Rectal smooth muscle tissue (tissue), 1 donor: ENCODE results near the gene APOL6.
"Not testable (repeated sequence)": the region's sequence is repeated elsewhere in the genome, so short reads cannot be mapped to it uniquely, and the experiment has no call there.

Experiments
- H3K27ac ChIP-seq: one replicate; pipeline ENCODE4 v1.7.0; 2013; ENCODE audit warnings: low read depth, low read length, inconsistent platforms
- H3K27me3 ChIP-seq: one replicate; pipeline ENCODE4 v1.7.0; 2013; ENCODE audit warnings: low read length; ENCODE audit not compliant: control insufficient read depth, insufficient read depth
- H3K36me3 ChIP-seq: one replicate; pipeline ENCODE4 v1.7.0; 2013; ENCODE audit warnings: low read length; ENCODE audit not compliant: control insufficient read depth, insufficient read depth
- H3K4me1 ChIP-seq: one replicate; pipeline ENCODE4 v1.7.0; 2013; ENCODE audit warnings: low read length; ENCODE audit not compliant: control insufficient read depth, insufficient read depth
- H3K4me3 ChIP-seq: one replicate; pipeline ENCODE4 v1.7.0; 2013; ENCODE audit warnings: low read length
- H3K9ac ChIP-seq: one replicate; pipeline ENCODE4 v1.7.0; 2013; ENCODE audit warnings: low read length

Gene APOL6

DNA sequence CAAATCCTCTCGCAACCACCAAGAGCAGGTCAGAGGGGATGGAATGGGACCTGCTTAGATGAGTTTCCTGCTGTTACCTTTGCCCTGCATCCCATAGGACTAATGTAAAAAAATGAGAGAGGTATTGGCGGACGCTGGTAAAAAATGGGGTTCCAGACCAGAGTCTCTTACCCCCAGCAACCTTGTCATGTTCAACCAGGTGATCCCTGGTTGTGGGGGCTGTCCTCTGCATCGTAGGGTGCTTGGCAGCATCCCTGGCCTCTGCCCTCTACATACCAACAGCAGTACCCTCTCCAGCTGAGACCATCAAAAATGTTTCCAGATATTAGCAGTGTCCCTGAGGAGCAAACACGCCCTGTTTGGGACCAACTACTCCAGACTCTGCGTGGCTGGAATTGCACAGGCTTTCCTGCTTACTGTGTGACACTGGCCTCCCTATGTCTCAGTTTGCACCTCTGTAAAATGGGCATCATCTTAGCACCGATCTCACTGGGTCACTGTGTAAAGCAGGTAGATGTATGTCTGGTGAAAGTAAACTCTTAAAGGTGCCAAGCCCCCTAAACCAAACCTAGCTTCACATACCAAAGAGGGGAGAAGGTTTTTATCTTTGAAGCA lies 1.5 kb downstream of the APOL6 start:
- Histone ChIP-seq H3K4me3 (peak overlapping the region; percentile 83), H3K27me3 (no peaks in the 10 kb centered on the region), H3K4me1 (peaks cover 2% of the 10 kb centered on the region), H3K9ac (no peak overlapping the region), H3K36me3 (no peaks in the 10 kb centered on the region), H3K27ac (no peak overlapping the region)

DNA sequence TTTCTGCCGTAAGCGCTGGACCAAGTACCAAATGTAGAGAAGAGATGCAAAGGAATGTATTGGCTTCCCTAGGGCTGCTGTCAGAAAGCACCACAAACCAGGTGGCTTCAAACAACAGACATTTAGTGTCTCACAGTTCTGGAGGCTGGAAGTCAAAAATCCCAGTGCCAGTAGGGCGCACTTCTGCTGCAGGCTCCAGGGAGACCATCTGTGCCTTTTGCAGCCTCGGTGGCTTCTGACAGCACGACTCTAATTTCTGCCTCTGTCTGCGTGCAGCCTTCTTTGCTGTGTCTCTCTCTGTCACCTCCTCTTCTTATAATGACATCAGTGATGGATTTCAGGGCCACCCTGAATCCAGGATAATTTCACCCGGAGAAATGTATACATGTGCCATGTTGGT lies 2.8 kb downstream of the APOL6 start:
- H3K4me3 ChIP-seq: no peak overlapping the region
- H3K4me1 ChIP-seq: peaks cover 2% of the 10 kb centered on the region
- no peaks in the 10 kb centered on the region for H3K36me3 ChIP-seq
- H3K9ac ChIP-seq: no peak overlapping the region
- no peak overlapping the region for H3K27ac ChIP-seq
- H3K27me3 ChIP-seq: no peaks in the 10 kb centered on the region

DNA sequence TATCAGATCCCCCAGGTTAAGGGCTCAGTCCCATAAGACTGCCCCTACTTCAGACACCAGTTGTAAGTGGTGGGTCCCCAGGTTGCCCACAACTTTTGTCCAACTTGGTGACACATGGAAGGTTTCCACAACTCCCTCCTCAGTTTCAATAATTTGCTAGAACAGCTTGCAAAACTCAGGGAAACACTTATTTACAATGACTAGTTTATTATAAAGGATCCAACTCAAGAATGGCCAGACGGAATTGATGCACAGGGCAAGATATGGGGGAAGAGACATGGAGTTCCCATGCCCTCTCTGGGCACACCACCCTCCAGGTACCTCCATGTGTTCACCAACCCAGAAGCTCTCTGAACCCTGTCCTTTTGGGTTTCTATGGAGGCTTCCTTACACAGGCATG lies 5.6 kb downstream of the APOL6 start:
- Histone ChIP-seq H3K27me3 (no peaks in the 10 kb centered on the region), H3K36me3 (peaks cover 21% of the 10 kb centered on the region), H3K4me1 (no peaks in the 10 kb centered on the region), H3K27ac (no peak overlapping the region), H3K4me3 (no peak overlapping the region), H3K9ac (no peak overlapping the region)

DNA sequence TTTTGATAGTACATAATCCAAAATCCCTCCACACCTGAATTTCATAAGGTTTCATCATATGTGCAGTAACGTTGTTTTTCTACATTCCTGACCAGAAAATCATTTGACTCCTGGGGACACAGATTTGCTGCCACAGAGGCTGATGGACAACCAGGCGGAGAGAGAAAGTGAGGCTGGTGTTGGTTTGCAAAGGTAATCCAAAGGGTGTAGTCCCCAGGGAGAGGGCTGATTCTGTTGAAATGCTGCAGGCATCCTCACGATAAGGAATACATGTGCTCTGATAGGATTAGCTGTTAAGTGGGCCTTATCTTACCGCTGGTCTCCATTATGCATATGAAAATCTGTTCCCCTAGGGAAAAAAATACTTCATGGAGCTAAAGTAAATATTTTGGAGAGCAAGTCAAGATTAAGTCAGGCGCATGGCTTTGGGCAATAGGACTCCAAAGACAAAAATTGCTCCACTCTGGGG lies 8.1 kb downstream of the APOL6 start:
- Histone ChIP-seq H3K27me3 (no peaks in the 10 kb centered on the region), H3K36me3 (peaks cover 29% of the 10 kb centered on the region), H3K4me1 (no peaks in the 10 kb centered on the region), H3K9ac (no peak overlapping the region), H3K4me3 (no peak overlapping the region), H3K27ac (no peak overlapping the region)

DNA sequence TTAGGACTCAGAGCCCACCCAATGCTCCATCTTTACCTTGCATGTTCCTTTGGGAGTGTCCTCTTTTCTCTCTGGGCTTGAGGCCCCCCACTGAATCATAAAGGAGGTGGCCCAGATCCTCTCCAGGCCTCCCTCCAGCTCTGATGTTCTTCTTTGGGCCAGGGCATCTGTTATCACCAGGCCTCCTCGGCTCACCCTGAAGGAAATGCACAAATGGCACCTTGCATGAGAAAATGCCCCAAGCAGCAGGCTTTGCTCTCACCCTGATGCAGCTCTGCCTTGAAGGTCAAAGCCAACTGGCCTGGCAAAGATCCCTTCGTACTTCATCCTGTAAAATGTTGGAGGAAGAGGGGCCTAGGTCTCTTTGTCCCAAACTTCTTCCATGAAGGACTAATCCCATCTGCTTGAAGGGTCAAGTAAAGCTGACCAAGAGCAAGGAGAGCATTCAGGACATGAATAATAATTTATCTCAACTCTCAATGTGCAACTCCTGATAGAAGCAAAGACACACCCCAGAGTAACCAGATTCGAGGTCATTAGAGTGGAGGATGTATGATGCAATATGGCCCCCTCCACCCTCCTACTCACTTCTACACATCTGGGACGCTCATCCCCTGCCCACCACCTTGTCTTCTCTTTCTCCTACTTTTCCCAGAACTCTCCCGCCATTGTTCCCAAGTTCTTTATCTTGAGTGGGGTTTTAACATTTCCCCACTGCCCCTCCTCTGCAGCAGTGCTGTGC lies 9.5 kb downstream of the APOL6 start:
- H3K4me1 ChIP-seq: no peaks in the 10 kb centered on the region
- peaks cover 29% of the 10 kb centered on the region for H3K36me3 ChIP-seq
- H3K4me3 ChIP-seq: no peak overlapping the region
- H3K27ac ChIP-seq: no peak overlapping the region
- H3K9ac ChIP-seq: no peak overlapping the region
- no peaks in the 10 kb centered on the region for H3K27me3 ChIP-seq

DNA sequence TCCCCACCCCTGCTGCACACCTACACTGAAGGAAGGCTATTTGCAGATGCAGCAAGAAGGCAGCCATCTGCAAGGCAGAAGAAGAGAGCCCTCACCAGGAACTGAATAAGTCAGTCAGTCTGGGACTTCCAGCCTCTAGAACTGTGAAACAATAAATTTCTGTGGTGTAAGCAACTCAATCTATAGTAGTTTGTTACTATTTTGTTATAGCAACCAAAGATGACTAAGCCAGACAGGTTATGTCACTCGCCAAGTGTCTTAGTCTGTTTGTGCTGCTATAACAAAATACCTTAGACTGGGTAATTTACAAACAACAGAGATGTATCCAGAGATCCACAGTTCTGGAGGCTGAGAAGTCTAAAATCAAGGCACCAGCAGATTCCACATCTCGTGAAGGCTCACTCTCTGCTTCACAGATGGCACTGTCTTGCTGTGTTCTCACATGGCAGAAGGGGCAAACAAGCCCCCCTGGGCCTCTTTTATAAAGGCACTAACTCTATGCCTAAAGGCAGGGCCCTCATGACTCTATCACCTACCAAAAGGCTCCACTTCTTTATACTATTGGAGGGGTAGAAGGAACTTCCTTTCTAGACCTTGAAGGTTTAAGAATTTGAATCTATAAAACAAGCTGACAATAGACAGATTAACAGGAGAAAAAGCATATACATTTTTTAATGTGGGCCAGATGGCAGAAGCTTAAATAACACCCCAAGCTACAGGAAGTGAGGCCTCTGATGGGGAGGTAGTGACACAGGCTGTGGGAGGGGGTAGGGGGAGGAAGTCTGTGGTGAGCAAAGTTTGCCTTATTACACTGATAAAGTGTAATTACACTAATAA lies 12.3 kb downstream of the APOL6 start:
- H3K9ac ChIP-seq: no peak overlapping the region
- H3K27me3 ChIP-seq: no peaks in the 10 kb centered on the region
- H3K4me1 ChIP-seq: no peaks in the 10 kb centered on the region

DNA sequence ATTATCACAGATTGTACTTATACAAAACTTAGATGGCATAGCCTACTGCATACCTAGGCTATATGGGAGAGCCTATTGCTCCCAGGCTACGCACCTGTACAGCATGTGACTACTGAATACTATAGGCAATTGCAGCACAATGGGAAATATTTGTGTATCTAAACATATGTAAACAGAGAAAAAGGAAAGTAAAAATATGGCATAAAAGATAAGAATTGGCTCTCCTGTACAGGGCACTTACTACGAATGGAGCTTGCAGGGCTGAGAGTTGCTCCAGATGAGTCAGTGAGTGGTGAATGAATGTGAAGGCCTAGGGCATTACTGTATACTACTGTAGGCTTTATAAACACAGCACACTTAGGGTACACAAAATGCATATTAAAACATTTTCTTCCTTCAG lies 13.2 kb downstream of the APOL6 start:
- H3K9ac ChIP-seq: no peak overlapping the region
- no peaks in the 10 kb centered on the region for H3K4me1 ChIP-seq
- no peaks in the 10 kb centered on the region for H3K27me3 ChIP-seq
- no peak overlapping the region for H3K4me3 ChIP-seq
- no peak overlapping the region for H3K27ac ChIP-seq
- H3K36me3 ChIP-seq: peaks cover 26% of the 10 kb centered on the region

More for the DNA sequence above, 12.3 kb downstream of the APOL6 start:
- H3K4me3 ChIP-seq: no peak overlapping the region
- peaks cover 29% of the 10 kb centered on the region for H3K36me3 ChIP-seq
- no peak overlapping the region for H3K27ac ChIP-seq

DNA sequence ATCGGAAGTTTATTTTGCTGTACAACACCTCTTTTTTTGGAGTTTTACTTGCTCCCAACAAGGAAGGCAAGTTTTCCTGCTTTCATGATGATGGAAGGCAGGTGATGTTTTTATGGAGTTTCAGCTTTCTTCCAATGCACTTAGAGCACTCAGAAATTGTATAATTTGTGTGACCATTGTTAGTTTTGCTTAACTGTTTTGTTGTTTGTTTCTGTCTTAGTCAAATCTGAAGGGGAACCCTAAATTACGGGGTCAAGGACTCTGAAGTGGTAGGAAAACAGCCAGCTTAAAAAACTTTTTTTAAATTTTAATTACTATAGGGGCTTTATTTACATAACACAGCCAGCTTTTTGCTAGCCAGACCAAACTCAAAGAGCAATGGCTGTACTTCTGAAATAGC lies 14.7 kb downstream of the APOL6 start:
- no peak overlapping the region for H3K4me3 ChIP-seq

DNA sequence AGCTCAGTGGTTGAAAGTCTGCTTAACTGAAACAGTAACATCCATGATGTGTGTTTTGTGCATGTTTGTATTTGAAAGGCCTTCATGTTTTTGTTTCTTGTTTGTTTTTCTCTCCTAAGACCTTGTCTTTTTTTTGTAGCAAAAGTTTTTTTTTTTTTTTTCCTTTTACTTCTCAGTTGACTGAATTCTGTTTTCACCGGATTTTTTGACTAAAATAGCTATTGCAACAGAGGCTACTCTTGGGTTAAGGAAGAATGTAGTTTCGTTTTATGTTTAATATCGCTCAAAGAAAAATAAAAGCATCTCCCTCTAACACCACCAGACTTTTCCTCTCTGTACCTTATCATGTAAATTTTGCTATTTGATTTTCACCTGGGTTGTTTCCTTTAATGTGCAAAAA lies 15.1 kb downstream of the APOL6 start:
- Histone ChIP-seq H3K4me1 (no peaks in the 10 kb centered on the region), H3K4me3 (no peak overlapping the region), H3K9ac (no peak overlapping the region), H3K27me3 (no peaks in the 10 kb centered on the region), H3K27ac (peak overlapping the region; percentile 37), H3K36me3 (peaks cover 11% of the 10 kb centered on the region)

More for the DNA sequence above, 14.7 kb downstream of the APOL6 start:
- H3K36me3 ChIP-seq: peaks cover 13% of the 10 kb centered on the region
- peak overlapping the region; percentile 41 for H3K27ac ChIP-seq
- no peaks in the 10 kb centered on the region for H3K4me1 ChIP-seq
- H3K9ac ChIP-seq: no peak overlapping the region
- H3K27me3 ChIP-seq: no peaks in the 10 kb centered on the region

DNA sequence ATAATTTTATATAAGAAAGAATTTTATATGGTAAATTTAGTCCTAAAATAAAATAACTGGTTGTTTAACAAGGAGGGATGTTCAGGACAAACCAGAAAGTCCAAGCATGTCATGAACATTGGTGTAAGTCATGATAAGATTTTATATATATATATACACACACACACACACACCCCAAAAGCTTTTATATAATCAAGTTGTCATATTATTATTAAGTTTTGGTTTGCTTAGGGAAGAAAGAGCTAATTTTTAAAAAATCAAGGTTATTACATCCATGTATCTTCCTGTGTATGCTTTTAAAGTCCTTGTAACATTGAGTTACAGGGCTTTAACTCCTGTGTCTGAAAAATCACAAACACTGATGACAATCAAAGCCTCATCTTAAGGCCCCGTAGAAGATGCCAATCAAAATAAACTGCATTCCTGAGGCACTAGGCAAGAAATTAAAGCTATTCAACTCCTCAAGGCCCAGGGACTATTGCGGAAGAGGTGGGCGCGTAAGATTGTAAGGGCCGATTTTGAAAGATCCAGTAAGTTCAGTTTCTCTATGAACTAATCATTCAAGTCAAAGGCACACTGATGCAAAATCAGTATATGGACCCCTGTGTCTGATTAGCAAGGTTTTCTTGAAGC lies 16.8 kb downstream of the APOL6 start:
- no peak overlapping the region for H3K9ac ChIP-seq
- H3K27me3 ChIP-seq: no peaks in the 10 kb centered on the region
- no peak overlapping the region for H3K27ac ChIP-seq
- H3K36me3 ChIP-seq: no peaks in the 10 kb centered on the region
- H3K4me1 ChIP-seq: no peaks in the 10 kb centered on the region
- H3K4me3 ChIP-seq: no peak overlapping the region

DNA sequence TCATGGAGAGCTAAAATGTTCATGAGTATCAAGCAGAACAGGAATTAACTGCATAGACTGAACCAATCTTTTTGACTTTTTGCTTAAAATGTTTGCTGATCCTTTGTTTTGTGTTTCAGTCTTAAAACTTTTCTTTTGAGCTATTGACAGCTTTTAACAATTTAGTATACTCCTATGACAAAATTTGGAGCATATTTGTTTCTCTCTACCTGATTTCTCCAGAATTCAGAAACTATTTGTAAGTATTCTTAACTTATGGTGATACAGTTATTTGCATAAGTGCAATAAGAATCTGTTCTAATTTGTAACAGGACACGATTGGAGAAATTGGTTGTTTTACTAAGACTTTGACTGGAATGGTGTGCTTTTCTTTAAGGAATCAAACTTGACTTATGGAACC lies 18.5 kb downstream of the APOL6 start:
- H3K9ac ChIP-seq: not testable (repeated sequence)

DNA sequence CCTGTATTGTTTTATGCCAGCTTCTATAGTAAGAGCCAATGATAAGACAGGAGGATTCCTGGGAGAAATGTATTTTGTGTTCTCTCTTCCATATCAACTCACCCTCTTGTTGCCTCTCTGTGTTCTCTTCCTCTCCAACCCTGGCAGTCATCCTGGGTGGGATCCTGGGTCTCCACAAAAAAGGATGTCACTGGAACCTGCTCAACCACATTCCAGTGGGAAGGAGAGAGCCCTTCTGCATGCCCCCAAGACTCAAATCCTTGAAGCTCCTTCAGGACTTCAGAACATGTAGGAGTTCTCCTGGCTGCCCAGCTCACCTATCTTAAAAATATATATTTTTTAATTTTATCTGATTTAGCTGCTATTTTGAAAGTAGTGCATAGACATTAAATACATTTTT lies 26.1 kb downstream of the APOL6 start:
- no peaks in the 10 kb centered on the region for H3K27me3 ChIP-seq
- H3K9ac ChIP-seq: no peak overlapping the region
- no peaks in the 10 kb centered on the region for H3K4me1 ChIP-seq
- H3K4me3 ChIP-seq: no peak overlapping the region
- H3K27ac ChIP-seq: no peak overlapping the region
- H3K36me3 ChIP-seq: no peaks in the 10 kb centered on the region

More for the DNA sequence above, 18.5 kb downstream of the APOL6 start:
- not testable (repeated sequence) for H3K4me3 ChIP-seq, H3K27me3 ChIP-seq, H3K27ac ChIP-seq, H3K4me1 ChIP-seq, H3K36me3 ChIP-seq
